Measurements from ENCODE around the gene INSC. TPM values are rescaled to one million over a fixed set of nuclear protein-coding genes. Genes with fewer than 3 reads are reported as not detected.

INSC gene
- total and polyA plus RNA-seq, 2 of the 4 experiments (the other 2 are of a cell fraction) = 0.53 to 1.4 TPM

- no peak overlapping the region for H3K56ac ChIP-seq (ENCODE audit: extremely low read depth, insufficient read depth, low read length)
- BruUV-seq (replicated peaks) = no TSS peak
- no peak overlapping the region for H4K5ac ChIP-seq (ENCODE audit: low read depth, low read length)
- H2AK5ac ChIP-seq (ENCODE audit: low read depth, low read length) = no peak overlapping the region
- intact Hi-C loops (cut with micrococcal nuclease) = no loop called here
- DNase-seq = no peak
- TF ChIP-seq USF2 (IDR thresholded peaks at IDR 0.05; ENCODE audit: low read depth, low read length) (no peak), MXI1 (IDR thresholded peaks at IDR 0.05; ENCODE audit: borderline replicate concordance, low read depth, low read length) (no peak), BHLHE40 (IDR thresholded peaks at IDR 0.05; ENCODE audit: low read depth, low read length) (no peak), ELK1 (IDR thresholded peaks at IDR 0.05; ENCODE audit: borderline replicate concordance, low read depth, low read length) (no peak), POLR2A (IDR thresholded peaks at IDR 0.05; ENCODE audit: low read depth, low read length) (no peak)
- H3K27me3 ChIP-seq (ENCODE audit: control insufficient read depth, insufficient read depth, low read length) = no peaks in the 10 kb centered on the region
- no peak overlapping the region for H3K27ac ChIP-seq (ENCODE audit: insufficient read depth, low read length)
- H3K79me1 ChIP-seq (ENCODE audit: low read depth in 1 of 2, low read length in 2 of 2) = no peaks in the 10 kb centered on the region
- H2AK9ac ChIP-seq (replicated peaks; ENCODE audit: low read depth, low read length, poor library complexity) = no peak overlapping the region
- no peak overlapping the region for H3K14ac ChIP-seq (replicated peaks; ENCODE audit: low read depth, low read length)
- H3K9me1 ChIP-seq (ENCODE audit: insufficient read depth, low read length) = no peaks in the 10 kb centered on the region
- no peak overlapping the region for H2BK15ac ChIP-seq (ENCODE audit: low read depth, low read length)
- no peak overlapping the region for H3K9ac ChIP-seq (ENCODE audit: low read depth, low read length)
- H3K4me2 ChIP-seq (ENCODE audit: low read depth, low read length) = no peak overlapping the region
- 17% methylated on average over 1 of the region's 2 CpGs; no CpG with 5 or more reads in 1 of the 2 experiments for WGBS, 2 experiments (ENCODE audit: extremely low coverage in 2 of 2, insufficient read length in 1 of 2)
- ChIA-PET POLR2A (ENCODE audit: unreplicated experiment) (no interaction called here), CTCF (interaction anchor here (0.6 to 1.0 kb wide), 2 partner anchors 11 to 199 kb away, joined by 3 to 4 read pairs; no protein-coding TSS in a partner anchor)
- no peak for ATAC-seq (ENCODE audit: low read depth)
- H2AFZ ChIP-seq (replicated peaks; ENCODE audit: low read length, poor library complexity) = no peak overlapping the region
- H3K4me3 ChIP-seq (ENCODE audit: insufficient read depth, low read depth, low read length) = no peak overlapping the region
- no peak overlapping the region for H3K23ac ChIP-seq (ENCODE audit: low read depth, low read length)
- no peak overlapping the region for H2BK20ac ChIP-seq (ENCODE audit: low read depth, low read length)
- H4K8ac ChIP-seq (ENCODE audit: low read depth in 2 of 2, low read length in 2 of 2) = no peak overlapping the region
- dilution Hi-C loops (cut with HindIII; ENCODE audit: low sequenced_read_pairs, unreplicated experiment) = no loop called here
- no peaks in the 10 kb centered on the region for H3K36me3 ChIP-seq (ENCODE audit: control insufficient read depth, insufficient read depth, low read length)
- in situ Hi-C loops (cut with MboI; ENCODE audit: low sequenced_read_pairs) = no loop called here
- H3K4ac ChIP-seq (ENCODE audit: low read depth, low read length) = no peak overlapping the region
- no peaks in the 10 kb centered on the region for H3K4me1 ChIP-seq (ENCODE audit: control insufficient read depth, insufficient read depth, low read length)
- no peak overlapping the region for H3K18ac ChIP-seq (ENCODE audit: low read depth, low read length)
- H2BK5ac ChIP-seq (ENCODE audit: low read depth, low read length, poor library complexity, severe bottlenecking) = no peak overlapping the region
- no peak overlapping the region for H2BK120ac ChIP-seq (ENCODE audit: low read depth, low read length)
- no peak overlapping the region for H4K91ac ChIP-seq (ENCODE audit: insufficient read depth, low read depth, low read length)
- H4K20me1 ChIP-seq (ENCODE audit: insufficient read depth, low read length) = no peaks in the 10 kb centered on the region
- H3K9me3 ChIP-seq (ENCODE audit: control insufficient read depth, insufficient read depth, low read length) = no peaks in the 10 kb centered on the region
Measured at GRCh38 chr11:15288863-15289262, 174.1 kb downstream of the INSC start.
